GM21576 (cell line): ENCODE results near the gene AFG1L.
"Not testable (repeated sequence)": the region's sequence is repeated elsewhere in the genome, so short reads cannot be mapped to it uniquely, and the experiment has no call there.

Experiments
- ATAC-seq: cut with Tn5 transposase; IDR thresholded peaks from one replicate; pipeline ENCODE4 v1.9.1; 2021; ENCODE audit warnings: mild to moderate bottlenecking, moderate library complexity; ENCODE audit not compliant: unreplicated experiment

The AFG1L gene

DNA sequence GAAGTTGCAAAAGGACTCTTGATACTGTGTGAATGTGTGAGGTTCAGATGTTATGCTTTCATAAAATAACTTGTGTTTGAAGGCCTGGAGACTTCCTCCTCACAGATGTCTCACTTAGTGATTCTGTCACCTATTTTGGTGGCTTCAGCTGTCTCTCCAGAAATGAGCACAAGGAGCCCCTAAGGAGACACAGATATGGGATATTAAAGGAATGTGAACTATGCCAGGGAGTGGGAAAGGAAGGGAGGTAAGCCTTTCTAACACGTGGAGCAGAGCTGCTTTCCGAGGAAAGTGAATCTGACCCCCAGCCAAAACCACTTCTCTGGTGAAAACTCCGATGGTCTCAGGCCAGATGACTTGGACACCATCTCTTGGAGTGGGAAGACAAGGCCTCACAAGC, 255.4 kb downstream of the AFG1L start:
- no peak for ATAC-seq

- ATAC-seq = no peak
Measured at GRCh38 chr6:108555399-108556052, 260.7 kb downstream of the AFG1L start.

DNA sequence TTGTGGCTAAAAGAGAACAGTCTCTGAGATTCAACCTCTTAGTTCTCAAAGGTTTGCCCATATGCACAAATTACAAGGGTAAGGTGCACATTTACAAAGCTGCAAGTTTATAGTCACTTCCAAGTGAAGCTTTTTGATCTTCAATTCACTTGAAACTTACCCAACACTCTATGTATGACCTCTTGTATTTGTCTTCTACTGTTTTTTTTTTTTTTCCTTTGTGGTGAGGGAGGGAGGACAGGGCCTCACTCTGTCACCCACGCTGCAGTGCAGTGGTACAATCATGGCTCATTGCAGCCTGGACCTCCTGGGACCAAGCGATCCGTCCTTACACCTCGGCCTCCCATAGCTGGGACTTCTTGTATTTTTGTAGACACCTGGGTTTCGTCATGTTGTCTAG, 261.4 kb downstream of the AFG1L start:
- no peak for ATAC-seq

GRCh38 chr6:108556866-108557493, 262.1 kb downstream of the AFG1L start:
- no peak for ATAC-seq

GRCh38 chr6:108557494-108558371, 262.9 kb downstream of the AFG1L start:
- ATAC-seq = peak; percentile 24

DNA sequence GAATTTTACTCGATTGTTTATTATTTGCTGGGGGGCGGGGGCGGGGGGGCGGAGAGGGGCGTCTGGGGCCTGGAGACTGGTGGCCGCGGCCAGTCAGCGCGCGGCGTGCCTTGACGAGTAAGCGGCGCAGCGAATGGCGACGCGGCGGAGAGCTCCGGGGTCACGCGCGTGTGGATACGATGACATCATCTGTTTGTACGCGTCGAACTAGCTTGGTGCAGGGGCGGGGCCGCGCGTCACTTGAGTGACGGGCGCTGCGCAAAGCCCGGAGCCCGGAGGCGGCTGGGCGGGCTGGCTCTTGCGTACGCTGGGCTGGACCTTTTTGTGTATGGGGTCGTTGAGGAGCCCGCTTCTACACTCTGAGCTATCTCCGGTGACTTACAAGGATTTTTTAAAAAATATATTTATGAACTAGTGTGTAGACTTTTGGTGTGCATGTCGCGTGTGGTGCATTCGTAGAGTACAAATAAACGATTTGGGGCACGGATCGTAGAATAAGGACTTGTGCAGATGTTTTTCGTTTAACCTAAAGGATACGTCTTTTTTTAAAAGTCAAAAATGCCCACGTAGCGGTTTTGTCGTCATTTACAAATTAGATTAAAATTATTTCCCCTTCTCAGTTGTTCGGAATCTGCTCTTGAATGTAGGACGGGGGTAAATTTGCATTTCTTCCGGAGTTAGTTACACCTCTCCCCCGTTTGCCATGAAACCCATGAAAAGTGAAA, 263.7 kb downstream of the AFG1L start:
- ATAC-seq = peak; percentile 60

DNA sequence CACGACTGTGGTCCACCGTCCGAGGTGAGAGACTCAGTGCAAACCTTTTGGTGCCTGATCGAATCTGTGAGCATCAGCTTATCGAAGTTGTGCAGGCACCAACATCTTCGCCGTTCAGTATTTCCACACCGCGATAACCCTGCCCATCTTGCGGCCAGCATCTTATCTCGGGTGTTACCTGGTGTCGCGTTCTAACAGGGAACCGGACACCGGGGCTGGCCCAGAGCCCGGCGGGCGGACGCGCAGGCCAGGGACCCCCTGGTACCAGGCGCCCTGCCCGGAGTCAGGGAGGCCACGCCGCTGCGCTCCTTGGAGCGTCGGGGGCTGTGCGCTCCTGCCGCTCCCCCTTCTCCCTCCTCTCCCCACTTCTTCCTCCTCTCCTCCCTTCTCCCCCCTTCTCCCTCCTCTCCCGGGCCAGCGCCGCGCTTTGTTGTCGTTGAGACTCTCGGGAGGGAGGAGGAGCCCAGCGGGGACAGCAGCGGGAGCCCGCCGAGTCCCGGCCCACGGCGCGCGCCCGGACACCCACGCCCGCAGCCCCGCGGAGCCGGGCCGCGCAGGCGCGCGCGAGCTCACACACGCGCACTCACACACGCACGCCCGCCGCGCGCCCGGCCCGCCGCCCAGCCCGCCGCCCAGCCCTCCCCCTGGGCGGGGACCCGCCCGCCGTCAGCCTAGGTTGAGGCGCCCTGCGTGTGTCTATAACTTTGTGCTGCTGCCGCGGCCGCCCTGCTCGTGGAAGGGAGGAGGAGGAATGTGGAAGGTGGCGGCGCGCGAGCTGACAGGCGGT, 264.4 kb downstream of the AFG1L start:
- peak; percentile 38 for ATAC-seq

DNA sequence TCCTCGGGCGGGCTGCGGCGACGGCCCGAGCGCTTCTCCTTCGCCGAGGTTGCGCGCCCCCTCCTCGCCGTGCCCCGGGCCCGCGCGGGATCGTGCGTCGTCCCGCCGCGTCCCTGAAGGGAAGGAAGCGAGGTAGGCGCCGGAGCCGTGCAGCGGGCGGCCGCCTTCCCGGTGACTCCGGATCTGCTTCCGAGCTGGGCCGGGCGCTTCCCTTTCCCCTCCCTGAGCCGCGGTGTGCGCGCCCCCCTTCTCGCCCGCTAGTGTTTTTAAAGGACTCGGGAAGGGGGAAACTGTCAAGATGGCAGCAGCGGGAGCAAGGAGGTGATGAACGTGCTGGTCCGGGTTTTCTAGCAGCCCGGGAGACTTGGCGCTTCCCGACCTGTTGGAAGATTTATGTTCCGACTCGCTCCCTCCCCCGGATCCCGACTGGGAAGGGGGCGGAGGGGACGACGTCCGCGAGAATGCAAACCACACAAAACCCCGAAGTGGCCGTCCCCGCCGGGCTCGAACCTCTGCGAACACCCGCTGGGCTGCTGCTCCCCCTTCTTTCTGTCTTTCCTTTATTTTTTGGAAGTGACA, 265.1 kb downstream of the AFG1L start:
- ATAC-seq = peak; percentile 4

- ATAC-seq = no peak
Measured at GRCh38 chr6:108560463-108561308, 265.8 kb downstream of the AFG1L start, which contains the start of gene FOXO3. Gene FOXO3 (plus strand): TSS chr6:108560917. CDS start chr6:108561209, 292 bp downstream.

DNA sequence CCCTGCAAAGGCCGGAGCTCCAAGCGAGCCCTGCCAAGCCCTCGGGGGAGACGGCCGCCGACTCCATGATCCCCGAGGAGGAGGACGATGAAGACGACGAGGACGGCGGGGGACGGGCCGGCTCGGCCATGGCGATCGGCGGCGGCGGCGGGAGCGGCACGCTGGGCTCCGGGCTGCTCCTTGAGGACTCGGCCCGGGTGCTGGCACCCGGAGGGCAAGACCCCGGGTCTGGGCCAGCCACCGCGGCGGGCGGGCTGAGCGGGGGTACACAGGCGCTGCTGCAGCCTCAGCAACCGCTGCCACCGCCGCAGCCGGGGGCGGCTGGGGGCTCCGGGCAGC, 266.4 kb downstream of the AFG1L start:
- not testable (repeated sequence) for ATAC-seq

DNA sequence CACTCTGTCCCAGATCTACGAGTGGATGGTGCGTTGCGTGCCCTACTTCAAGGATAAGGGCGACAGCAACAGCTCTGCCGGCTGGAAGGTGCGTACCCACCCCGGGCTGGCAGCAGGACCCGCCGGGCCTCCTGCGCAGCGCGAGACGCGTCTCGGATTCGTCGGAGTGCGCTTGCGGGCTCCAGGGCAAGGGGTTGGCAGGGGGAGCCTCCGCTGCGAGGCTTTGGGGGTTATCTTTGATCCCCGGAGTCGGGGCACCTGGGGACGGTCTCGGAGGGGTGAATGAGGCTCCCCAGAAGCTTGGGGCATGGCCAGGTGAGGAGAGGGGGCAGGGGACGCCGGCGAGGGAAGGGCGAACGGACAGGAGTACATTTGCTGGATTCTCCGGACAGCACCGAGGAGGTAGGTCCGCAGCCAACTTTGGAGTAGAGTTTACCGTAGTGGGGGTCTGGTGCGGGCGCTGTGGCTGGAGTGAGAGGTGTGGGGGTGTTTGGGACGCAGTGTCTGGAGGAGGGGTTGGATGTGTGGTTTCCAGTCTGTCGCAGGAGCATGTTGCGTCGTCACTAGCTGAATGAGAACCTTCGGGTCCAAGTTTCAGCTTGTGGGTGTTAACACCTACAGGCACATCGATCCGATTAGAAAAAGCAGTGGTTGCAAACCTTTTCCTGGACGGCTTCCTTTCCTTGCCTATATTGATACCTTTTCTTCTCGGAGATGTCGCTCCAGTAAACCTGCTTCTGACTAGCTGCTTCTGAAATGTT, 267.1 kb downstream of the AFG1L start:
- ATAC-seq = no peak

GRCh38 chr6:108562503-108562993, 267.7 kb downstream of the AFG1L start:
- no peak for ATAC-seq

GRCh38 chr6:108563292-108563691, 268.4 kb downstream of the AFG1L start:
- ATAC-seq = no peak

DNA sequence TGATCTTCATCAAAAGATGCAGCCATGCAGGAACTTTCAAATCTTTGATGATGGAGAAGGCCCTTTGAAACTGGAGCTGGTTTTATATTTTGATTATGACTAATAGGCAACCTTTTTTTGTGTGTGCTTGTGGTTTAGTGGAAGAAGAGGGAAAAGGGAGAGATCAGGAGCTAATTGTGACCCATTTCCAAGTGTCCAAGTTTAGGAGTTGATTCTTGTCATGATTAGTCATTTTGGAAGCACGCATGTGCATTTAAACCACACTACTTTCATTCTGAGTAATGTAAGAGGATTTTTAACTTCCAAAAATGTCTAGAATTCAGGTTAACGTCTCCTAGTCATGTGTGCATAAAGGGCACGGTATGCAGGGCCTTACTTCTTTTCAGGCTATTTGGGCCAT, 269.3 kb downstream of the AFG1L start:
- no peak for ATAC-seq

- ATAC-seq = peak; percentile 83
Measured at GRCh38 chr6:108565091-108565766, 270.4 kb downstream of the AFG1L start.

GRCh38 chr6:108565893-108566292, 271.0 kb downstream of the AFG1L start:
- peak; percentile 40 for ATAC-seq

- ATAC-seq = no peak
Measured at GRCh38 chr6:108566406-108566805, 271.6 kb downstream of the AFG1L start.

GRCh38 chr6:108568101-108568500, 273.2 kb downstream of the AFG1L start:
- no peak for ATAC-seq
